Mesothelial cell of epicardium (in vitro differentiated cells): ENCODE results near the gene SDR9C7. TPM values are rescaled to one million over a fixed set of nuclear protein-coding genes. Genes with fewer than 3 reads are reported as not detected.
"Not testable (repeated sequence)": the region's sequence is repeated elsewhere in the genome, so short reads cannot be mapped to it uniquely, and the experiment has no call there.

Experiments used
- DNase-seq, 2 experiments: peaks; one replicate each; pipeline ENCODE4 v3.0.0; 2021; ENCODE audit warnings: low spot score in 2 of 2; ENCODE audit not compliant: unreplicated experiment in 2 of 2
- H3K27ac Mint-ChIP-seq: 2 replicates; pipeline ENCODE4 v1.8.0; 2021; ENCODE audit warnings: mixed read lengths
- H3K27me3 Mint-ChIP-seq: 2 replicates; pipeline ENCODE4 v1.8.0; 2021; ENCODE audit warnings: low read depth, mixed read lengths
- H3K36me3 Mint-ChIP-seq: 2 replicates; pipeline ENCODE4 v1.8.0; 2021; ENCODE audit warnings: mixed read lengths
- H3K4me1 Mint-ChIP-seq: 2 replicates; pipeline ENCODE4 v1.8.0; 2021; ENCODE audit warnings: mixed read lengths
- H3K4me3 Mint-ChIP-seq: 2 replicates; pipeline ENCODE4 v1.8.0; 2021; ENCODE audit warnings: mild to moderate bottlenecking, moderate library complexity, mixed read lengths
- H3K9me3 Mint-ChIP-seq: 2 replicates; pipeline ENCODE4 v1.8.0; 2021; ENCODE audit warnings: mixed read lengths
- total RNA-seq: library from RNA; stranded (reverse); gene quantifications from 3 replicates; pipeline ENCODE4 v1.2.1, GENCODE V29; 2021
- TF ChIP-seq, protein P1 (sequence below): fragments of 200-600 bp; sonication (generic); IDR thresholded peaks from one replicate; pipeline ENCODE4 v1.5.0; 2021; ENCODE audit warnings: antibody characterized with exemption; ENCODE audit not compliant: unreplicated experiment

SDR9C7 gene
- 0.20 to 0.40 TPM (median 0.29 TPM) in 3 replicates for total RNA-seq

DNA sequence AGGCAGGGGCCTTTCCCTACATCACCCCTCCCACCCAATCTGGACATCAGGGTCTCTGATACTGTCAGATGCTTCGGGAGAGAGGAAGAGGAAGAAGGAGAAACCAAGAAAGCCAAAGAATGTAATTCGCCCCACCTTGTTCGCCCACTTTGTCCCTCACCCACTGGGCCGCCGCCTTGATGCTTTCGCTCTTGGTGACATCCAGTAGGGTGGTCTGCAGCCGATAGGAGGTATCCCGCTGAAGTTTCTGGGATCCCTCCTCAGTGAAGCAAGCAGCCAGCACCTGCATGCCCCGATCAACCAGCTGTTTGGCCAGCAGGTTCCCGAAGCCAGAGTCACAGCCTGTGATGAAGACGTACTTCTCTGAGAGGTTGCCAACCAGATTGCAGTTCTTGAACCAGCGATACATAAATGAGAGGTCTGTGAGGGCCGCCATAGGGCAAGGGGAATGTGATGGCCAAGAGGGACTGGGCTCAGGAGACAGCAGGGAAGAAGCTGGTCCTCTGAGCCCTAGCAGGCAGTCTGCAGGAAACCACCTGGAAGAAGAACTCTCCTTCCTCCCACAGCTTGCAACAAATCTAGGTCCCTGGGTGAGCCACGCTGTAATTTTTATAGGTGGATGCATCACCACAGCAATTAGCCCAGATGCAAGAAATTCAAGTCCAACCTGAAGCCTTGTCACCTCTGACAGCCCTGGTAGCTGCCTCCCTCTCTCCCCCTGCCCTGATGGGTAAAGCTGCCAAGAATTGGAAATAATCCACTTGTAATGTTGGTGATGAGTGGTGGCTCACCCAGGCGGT, at the start of gene SDR9C7:
TSS of gene SDR9C7 (minus strand) at position 583 of the 800 bp plus-strand sequence. CDS start at position 436, 147 bp downstream.
- Mint-ChIP-seq H3K4me3 (no peak within 1 kb of the TSS), H3K27ac (peak within 1 kb of the TSS; percentile 6), H3K36me3 (no peaks in the 10 kb centered on the region), H3K4me1 (peaks cover 20% of the 10 kb centered on the region), H3K9me3 (no peaks in the 10 kb centered on the region), H3K27me3 (peaks cover 2% of the 10 kb centered on the region)
- no peak for DNase-seq
- TF ChIP-seq, protein P1, sequence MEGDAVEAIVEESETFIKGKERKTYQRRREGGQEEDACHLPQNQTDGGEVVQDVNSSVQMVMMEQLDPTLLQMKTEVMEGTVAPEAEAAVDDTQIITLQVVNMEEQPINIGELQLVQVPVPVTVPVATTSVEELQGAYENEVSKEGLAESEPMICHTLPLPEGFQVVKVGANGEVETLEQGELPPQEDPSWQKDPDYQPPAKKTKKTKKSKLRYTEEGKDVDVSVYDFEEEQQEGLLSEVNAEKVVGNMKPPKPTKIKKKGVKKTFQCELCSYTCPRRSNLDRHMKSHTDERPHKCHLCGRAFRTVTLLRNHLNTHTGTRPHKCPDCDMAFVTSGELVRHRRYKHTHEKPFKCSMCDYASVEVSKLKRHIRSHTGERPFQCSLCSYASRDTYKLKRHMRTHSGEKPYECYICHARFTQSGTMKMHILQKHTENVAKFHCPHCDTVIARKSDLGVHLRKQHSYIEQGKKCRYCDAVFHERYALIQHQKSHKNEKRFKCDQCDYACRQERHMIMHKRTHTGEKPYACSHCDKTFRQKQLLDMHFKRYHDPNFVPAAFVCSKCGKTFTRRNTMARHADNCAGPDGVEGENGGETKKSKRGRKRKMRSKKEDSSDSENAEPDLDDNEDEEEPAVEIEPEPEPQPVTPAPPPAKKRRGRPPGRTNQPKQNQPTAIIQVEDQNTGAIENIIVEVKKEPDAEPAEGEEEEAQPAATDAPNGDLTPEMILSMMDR, result no peak

DNA sequence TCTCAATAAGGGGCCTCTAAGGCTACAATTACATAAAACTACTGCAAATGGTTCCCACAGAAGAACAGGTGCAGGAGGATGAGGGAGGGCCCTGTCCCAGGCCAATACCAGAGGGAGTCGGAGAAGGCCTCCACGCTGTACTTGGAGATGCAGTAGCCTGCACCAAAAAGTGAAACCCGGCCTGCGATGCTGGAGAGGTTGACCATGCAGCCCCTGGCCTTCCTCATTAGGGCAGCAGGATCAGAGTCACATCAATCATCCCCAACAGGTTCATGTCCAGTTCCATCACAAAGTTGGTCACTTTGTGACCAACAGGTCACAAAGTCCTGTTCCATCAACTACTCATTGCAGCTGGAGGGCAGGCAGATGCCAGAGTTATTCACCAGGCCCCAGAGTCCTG, 49.2 kb upstream of the SDR9C7 start:
- peaks cover 16% of the 10 kb centered on the region for H3K4me1 Mint-ChIP-seq
- no peak overlapping the region for H3K27ac Mint-ChIP-seq
- H3K27me3 Mint-ChIP-seq, result no peaks in the 10 kb centered on the region
- H3K36me3 Mint-ChIP-seq, result no peaks in the 10 kb centered on the region
- TF ChIP-seq, protein P1, result no peak
- H3K4me3 Mint-ChIP-seq, result no peak overlapping the region
- DNase-seq, result no peak
- no peaks in the 10 kb centered on the region for H3K9me3 Mint-ChIP-seq

DNA sequence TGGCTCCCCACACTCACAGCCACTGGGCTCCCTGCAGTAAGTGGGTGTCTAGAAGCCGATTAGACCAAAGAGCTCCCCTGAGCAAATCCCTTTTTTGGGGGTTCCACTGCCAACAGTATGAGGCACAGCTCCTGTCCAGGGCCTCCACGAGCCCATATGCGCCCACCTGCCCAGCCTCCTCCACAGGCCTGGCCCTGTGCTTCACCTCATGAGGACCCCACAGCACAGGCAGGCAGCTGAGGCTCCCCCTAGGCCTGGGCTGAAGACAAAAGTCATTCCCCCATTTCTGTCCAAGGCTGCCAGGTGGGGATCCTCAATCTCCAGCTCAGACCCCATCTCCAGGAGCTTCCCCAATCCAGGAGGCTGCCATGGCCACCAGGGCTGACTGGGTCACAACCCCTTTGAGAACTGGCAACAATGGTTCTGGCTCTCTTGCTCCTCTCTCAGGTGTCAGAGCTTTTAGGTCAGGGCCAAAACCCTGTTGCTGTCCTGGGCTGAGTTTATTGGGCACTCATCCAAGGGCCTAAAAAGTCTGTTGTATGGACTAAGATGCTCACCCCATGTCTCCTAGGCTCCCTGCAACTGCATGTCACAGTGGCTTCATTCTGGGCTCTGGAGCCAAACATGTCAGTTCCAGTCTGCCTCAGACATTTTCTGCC, 48.5 kb upstream of the SDR9C7 start:
- peaks cover 11% of the 10 kb centered on the region for H3K4me1 Mint-ChIP-seq
- not testable (repeated sequence) for H3K9me3 Mint-ChIP-seq, H3K4me3 Mint-ChIP-seq, H3K36me3 Mint-ChIP-seq, H3K27ac Mint-ChIP-seq, H3K27me3 Mint-ChIP-seq, DNase-seq

DNA sequence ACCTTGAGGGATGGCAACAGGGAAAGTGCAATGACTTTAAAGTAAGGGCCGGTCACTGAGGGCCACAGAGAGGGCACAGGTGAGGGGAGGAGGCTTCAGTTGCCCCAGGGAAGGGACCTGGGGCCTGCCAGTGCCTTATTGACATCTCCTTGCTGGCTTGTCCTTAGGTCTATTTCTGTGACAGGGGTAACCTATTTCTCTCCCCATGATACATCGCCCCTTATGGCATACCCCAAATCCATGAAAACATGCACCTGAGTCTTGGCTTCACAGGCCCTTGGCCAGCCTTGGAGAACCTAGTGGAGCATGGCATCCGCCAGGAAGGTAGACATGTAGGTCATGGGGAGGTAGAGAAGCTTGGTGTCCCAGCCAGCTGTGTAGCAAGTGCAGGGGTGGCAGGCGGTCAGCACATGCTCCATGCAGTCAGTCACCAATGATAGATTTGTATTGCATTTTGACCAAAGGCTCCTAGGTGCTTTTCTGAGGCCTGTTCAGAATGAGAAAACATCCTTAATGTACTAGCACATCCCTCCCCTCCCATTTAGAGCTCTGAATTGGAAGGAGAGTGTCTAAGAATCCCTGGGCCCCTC, 46.8 kb upstream of the SDR9C7 start:
- no peak overlapping the region for H3K27ac Mint-ChIP-seq
- DNase-seq, result no peak
- TF ChIP-seq, protein P1, result no peak

DNA sequence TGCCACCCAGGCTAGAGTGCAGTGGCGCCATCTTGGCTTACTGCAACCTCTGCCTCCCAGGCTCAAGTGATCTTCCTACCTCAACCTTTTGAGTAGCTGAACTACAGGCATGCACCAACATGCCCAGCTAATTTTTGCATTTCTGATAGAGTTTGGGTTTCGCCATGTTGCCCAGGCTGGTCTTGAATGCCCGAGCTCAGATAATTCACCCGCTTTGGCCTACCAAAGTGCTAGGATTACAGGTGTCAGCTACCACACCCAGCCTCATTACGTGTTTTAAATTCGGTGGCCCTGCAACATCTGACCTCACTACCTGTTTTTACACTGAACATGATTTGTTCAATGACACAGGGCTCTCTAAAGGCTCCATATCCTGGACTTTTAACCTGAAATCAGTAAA, 46.1 kb upstream of the SDR9C7 start:
- no peaks in the 10 kb centered on the region for H3K4me1 Mint-ChIP-seq
- peaks cover 4% of the 10 kb centered on the region for H3K9me3 Mint-ChIP-seq
- H3K4me3 Mint-ChIP-seq, result no peak overlapping the region
- TF ChIP-seq, protein P1, result no peak
- H3K27me3 Mint-ChIP-seq, result no peaks in the 10 kb centered on the region
- no peak overlapping the region for H3K27ac Mint-ChIP-seq
- peaks cover 2% of the 10 kb centered on the region for H3K36me3 Mint-ChIP-seq
- no peak for DNase-seq

More for the DNA sequence above, 46.8 kb upstream of the SDR9C7 start:
- Mint-ChIP-seq H3K27me3 (no peaks in the 10 kb centered on the region), H3K4me3 (no peak overlapping the region), H3K4me1 (peaks cover 5% of the 10 kb centered on the region), H3K36me3 (peaks cover 2% of the 10 kb centered on the region), H3K9me3 (peaks cover 4% of the 10 kb centered on the region)

DNA sequence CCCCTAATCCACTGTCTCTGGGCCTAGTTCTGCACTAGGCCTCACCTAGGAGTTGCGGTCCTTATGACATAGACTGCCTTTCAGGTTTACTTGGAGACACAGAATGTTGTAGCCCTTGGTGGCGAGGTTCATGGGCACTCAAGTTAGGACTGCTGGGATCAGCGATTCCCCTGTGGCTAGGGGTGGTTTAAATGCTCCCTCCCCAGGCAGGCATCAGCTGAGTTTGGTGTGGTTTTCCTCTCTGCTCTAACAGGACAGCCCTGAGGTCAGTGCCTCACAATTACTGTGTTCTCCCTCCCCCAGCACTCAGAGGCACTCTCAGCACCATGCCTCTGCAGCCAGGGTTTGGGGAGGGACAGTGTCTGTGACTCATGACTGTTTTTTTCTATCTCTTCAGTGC, 45.4 kb upstream of the SDR9C7 start:
- H3K4me1 Mint-ChIP-seq, result no peaks in the 10 kb centered on the region
- H3K27ac Mint-ChIP-seq, result no peak overlapping the region
- peaks cover 4% of the 10 kb centered on the region for H3K9me3 Mint-ChIP-seq
- no peaks in the 10 kb centered on the region for H3K27me3 Mint-ChIP-seq
- TF ChIP-seq, protein P1, result no peak
- no peak for DNase-seq
- H3K36me3 Mint-ChIP-seq, result peaks cover 2% of the 10 kb centered on the region
- no peak overlapping the region for H3K4me3 Mint-ChIP-seq
